DOHH2 (cell line): ENCODE measurements around the gene REN.

Experiments
- EZH2phosphoT487 ChIP-seq: fragments of 200-600 bp; sonication (generic); IDR thresholded peaks from 2 replicates; pipeline ENCODE4 v1.6.1; 2017; ENCODE audit warnings: borderline replicate concordance, mild to moderate bottlenecking, antibody characterized with exemption, low read length, moderate library complexity, mixed read lengths
- TF ChIP-seq, protein P1 (sequence below): fragments of 200-600 bp; sonication (generic); IDR thresholded peaks from one replicate; pipeline ENCODE4 v1.5.1; 2014; ENCODE audit warnings: antibody characterized with exemption, mild to moderate bottlenecking, low read depth, low read length; ENCODE audit not compliant: poor library complexity, severe bottlenecking

DNA sequence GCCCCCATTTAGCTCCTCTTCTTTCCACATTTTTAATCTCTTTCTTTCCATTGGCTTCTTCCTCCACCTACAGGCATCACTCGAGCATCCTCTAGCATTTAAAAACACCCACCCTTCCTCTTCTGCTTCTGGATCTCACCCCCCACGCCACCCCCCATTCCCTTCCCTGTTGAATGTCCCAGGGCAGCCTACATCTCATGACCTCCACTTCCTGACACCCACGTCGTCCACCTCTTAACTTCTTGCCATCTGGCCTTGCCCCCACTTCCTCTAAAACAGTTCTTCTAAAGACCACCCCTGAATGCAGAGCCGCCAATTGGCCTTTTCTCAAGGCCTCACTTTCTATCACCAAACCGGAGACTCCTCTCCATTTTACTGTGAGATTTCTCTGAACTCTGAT is 8.2 kb downstream of the REN start:
- TF ChIP-seq, protein P1, sequence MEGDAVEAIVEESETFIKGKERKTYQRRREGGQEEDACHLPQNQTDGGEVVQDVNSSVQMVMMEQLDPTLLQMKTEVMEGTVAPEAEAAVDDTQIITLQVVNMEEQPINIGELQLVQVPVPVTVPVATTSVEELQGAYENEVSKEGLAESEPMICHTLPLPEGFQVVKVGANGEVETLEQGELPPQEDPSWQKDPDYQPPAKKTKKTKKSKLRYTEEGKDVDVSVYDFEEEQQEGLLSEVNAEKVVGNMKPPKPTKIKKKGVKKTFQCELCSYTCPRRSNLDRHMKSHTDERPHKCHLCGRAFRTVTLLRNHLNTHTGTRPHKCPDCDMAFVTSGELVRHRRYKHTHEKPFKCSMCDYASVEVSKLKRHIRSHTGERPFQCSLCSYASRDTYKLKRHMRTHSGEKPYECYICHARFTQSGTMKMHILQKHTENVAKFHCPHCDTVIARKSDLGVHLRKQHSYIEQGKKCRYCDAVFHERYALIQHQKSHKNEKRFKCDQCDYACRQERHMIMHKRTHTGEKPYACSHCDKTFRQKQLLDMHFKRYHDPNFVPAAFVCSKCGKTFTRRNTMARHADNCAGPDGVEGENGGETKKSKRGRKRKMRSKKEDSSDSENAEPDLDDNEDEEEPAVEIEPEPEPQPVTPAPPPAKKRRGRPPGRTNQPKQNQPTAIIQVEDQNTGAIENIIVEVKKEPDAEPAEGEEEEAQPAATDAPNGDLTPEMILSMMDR = no peak
- no peak for TF ChIP-seq EZH2phosphoT487
